Measurements from ENCODE around the gene ITGB2.

DNA sequence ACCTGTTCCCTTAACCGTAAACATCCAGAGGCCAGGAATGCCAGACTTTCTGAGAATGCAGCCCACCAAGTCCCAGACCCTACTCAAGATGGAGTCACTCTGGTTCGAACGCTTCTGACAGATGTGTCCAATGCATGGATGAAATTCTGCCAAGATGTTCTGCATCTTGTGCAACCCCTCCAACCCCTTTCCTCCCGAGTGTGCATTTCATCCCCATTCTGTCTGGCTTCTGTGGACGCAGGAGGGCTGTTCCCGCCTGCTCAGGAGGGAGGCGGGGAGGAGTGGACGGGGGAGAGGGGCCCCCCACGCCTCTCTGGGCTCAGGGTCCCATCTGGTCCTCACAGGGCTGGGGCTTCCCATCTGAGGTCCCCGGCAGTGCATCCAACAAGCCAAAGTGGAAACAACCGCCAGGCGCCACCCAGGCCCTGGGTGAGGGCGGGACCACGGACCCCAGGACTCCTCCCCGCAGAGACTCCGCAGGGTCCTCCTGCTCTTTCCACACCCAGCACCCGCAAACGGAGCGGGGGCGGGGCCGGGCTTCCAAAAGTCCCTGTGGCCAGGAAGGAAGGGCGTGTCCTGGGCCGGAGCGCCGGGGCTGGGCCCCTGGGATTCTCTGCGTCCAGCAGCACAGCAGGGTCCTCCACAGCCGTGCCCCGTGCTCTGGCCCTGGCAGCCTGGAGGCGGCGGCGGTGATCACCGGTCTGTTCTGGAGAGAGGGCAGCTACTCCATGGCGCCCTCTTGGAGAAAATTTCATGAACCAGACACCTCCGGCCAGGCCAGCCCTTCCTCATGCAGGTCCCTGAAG is 75.1 kb downstream of the ITGB2 start:
- TF ChIP-seq, protein P1, sequence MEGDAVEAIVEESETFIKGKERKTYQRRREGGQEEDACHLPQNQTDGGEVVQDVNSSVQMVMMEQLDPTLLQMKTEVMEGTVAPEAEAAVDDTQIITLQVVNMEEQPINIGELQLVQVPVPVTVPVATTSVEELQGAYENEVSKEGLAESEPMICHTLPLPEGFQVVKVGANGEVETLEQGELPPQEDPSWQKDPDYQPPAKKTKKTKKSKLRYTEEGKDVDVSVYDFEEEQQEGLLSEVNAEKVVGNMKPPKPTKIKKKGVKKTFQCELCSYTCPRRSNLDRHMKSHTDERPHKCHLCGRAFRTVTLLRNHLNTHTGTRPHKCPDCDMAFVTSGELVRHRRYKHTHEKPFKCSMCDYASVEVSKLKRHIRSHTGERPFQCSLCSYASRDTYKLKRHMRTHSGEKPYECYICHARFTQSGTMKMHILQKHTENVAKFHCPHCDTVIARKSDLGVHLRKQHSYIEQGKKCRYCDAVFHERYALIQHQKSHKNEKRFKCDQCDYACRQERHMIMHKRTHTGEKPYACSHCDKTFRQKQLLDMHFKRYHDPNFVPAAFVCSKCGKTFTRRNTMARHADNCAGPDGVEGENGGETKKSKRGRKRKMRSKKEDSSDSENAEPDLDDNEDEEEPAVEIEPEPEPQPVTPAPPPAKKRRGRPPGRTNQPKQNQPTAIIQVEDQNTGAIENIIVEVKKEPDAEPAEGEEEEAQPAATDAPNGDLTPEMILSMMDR (IDR thresholded peaks at IDR 0.05): peak in 2 of 4 experiments; percentile 21 to 29
- no peak for TF ChIP-seq POLR2A (IDR thresholded peaks at IDR 0.05)
